Activated CD4-positive, alpha-beta T cell treated with anti-CD3 and anti-CD28 coated beads, Interleukin-2, amount 10 ng/mL, durations not matched to agents 24 days and 14 days (primary cell): ENCODE results near the gene MITD1. TPM values are rescaled to one million over a fixed set of nuclear protein-coding genes. Genes with fewer than 3 reads are reported as not detected.

Experiments
- DNase-seq: peaks from one replicate; pipeline ENCODE4 v3.0.0; 2022
- H3K27ac Mint-ChIP-seq: one replicate; pipeline ENCODE4 v1.8.0; 2022; ENCODE audit warnings: mild to moderate bottlenecking, mixed read lengths
- H3K27me3 Mint-ChIP-seq: one replicate; pipeline ENCODE4 v1.8.0; 2022; ENCODE audit warnings: mixed read lengths
- H3K36me3 Mint-ChIP-seq: one replicate; pipeline ENCODE4 v1.8.0; 2022; ENCODE audit warnings: low read depth, mild to moderate bottlenecking, mixed read lengths
- H3K4me1 Mint-ChIP-seq: one replicate; pipeline ENCODE4 v1.8.0; 2021; ENCODE audit warnings: mixed read lengths
- H3K4me3 Mint-ChIP-seq: one replicate; pipeline ENCODE4 v1.8.0; 2022; ENCODE audit warnings: mild to moderate bottlenecking, moderate library complexity, mixed read lengths
- H3K9me3 Mint-ChIP-seq: one replicate; pipeline ENCODE4 v1.8.0; 2021; ENCODE audit warnings: mixed read lengths
- intact Hi-C: fragments of 100-400 bp; cut with micrococcal nuclease; formaldehyde crosslinking; loops from one replicate; pipeline ENCODE4 v1.15.1; 2023
- total RNA-seq: library from RNA; stranded (reverse); gene quantifications from 2 replicates; pipeline ENCODE4 v1.2.3, GENCODE V29; 2022

Gene MITD1
- total RNA-seq, 1 donor from 2014 or later = 49.9 TPM

DNA sequence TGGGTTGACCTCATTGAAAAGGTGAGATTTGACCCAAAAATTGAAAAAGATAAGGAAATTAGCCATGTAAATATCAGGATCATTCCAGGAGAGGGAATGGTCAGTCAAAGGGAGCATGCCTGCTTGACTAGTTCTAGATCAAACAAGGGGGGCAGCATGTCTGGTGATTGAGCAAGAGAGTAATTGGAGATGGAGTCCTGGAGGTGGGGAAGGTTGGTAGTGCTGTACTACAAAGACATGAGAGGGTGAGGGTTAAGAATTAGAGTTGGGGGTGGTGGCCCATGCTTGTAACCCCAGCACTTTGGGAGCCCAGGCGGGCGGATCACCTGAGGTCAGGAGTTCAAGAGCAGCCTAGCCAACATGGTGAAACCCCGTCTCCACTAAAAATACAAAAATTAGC is 2.2 kb upstream of the MITD1 start:
- Mint-ChIP-seq H3K4me3 (peak overlapping the region; percentile 6), H3K4me1 (peaks cover 37% of the 10 kb centered on the region), H3K36me3 (peaks cover 15% of the 10 kb centered on the region), H3K27me3 (no peaks in the 10 kb centered on the region), H3K9me3 (no peaks in the 10 kb centered on the region), H3K27ac (no peak overlapping the region)
- DNase-seq = no peak
- intact Hi-C loops = loop anchor here (5.0 to 10.0 kb wide), 4 partner anchors 116 to 1822 kb away; partner anchors contain the start of genes COA5, COX5B, RPL31 and UNC50

DNA sequence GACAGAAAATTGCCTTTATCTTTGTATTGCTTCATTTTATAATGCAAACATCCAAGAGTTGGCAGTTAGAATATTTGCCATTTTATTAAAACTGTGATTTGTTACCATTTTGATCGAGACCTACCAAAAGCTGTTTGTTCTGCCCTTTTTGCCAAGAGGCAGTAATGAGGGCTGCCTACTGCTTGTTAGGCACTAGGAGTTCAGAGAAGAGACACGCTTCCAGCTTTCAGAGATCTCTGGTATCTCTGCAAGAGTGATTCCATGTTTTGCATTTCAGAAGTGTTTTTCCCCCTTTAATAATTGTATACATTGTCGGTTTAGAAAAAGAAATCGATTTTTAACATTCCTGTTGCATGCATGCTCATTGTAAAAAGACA is 754 bp upstream of the MITD1 start:
- H3K4me1 Mint-ChIP-seq = peaks cover 43% of the 10 kb centered on the region
- no peak for DNase-seq
- no peaks in the 10 kb centered on the region for H3K27me3 Mint-ChIP-seq
- intact Hi-C loops = loop anchor here (1.0 to 10.0 kb wide), 8 partner anchors 27 to 1823 kb away; partner anchors contain the start of genes C2orf15, COA5, COX5B and LIPT1
- H3K36me3 Mint-ChIP-seq = peaks cover 20% of the 10 kb centered on the region
- no peaks in the 10 kb centered on the region for H3K9me3 Mint-ChIP-seq
- H3K4me3 Mint-ChIP-seq = peak overlapping the region; percentile 100
- peak overlapping the region; percentile 97 for H3K27ac Mint-ChIP-seq

DNA sequence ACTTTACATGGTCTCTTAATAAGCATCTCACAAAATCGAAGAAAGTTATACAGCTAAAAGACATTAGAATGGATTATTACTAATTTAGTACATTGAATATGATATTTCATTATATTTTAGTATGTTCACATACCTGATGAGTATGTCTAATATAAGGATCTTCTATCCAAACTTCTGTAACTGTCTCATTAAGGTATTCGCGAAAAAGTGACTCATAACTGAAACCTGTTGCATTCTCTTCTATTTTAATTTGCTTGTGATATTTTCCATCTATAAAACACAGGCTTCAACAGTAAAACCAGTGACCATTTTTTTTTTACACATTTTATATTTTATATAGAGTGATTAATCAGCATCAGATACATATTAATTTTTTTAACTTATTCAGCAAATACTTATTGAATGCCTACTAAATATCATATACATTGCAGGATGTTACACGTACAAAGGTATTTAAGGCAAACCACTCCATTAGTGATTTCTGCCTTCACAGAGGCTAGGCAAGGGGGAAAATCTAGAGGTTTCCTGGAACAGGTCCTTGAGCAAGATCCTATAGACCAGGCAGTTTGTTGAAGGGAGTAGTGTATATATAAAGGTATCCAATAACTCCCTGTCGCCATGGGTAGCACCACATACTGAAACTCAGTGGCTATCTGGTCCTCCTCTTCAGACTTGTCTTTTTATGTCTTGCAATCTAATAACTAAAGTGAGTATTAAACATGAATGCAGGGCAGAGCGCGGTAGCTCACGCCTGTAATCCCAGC is 9.3 kb downstream of the MITD1 start:
- Mint-ChIP-seq H3K9me3 (no peaks in the 10 kb centered on the region), H3K27ac (no peak overlapping the region), H3K36me3 (peaks cover 58% of the 10 kb centered on the region), H3K27me3 (no peaks in the 10 kb centered on the region), H3K4me3 (no peak overlapping the region), H3K4me1 (peaks cover 21% of the 10 kb centered on the region)
- no peak for DNase-seq
- intact Hi-C loops = loop anchor here (10.0 kb wide), 1 partner anchor 337 kb away; no protein-coding TSS in a partner anchor

DNA sequence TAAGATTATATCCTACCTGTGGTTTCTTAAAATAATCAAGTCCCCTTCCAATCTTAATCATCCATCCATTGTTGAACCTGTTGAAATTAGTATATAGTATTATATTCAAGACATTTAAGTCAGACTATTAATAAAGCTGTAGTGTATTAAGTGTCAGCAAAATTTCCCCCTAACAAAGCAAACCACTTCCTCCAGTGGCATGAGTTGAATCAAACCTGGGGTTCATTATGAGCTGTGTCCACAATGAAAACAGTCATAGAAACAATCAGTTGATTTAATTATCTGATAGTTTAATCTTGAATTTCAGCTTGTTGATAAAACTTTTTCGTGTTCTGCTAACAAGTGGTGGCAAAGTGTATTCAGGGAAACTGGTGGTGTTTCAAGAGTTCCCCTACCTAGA is 11.3 kb downstream of the MITD1 start:
- Mint-ChIP-seq H3K9me3 (no peaks in the 10 kb centered on the region), H3K36me3 (peaks cover 63% of the 10 kb centered on the region), H3K27me3 (no peaks in the 10 kb centered on the region), H3K27ac (no peak overlapping the region), H3K4me3 (no peak overlapping the region), H3K4me1 (peaks cover 16% of the 10 kb centered on the region)
- intact Hi-C loops = no loop called here
- DNase-seq = no peak

- Mint-ChIP-seq H3K27ac (no peak overlapping the region), H3K4me3 (no peak overlapping the region), H3K36me3 (peaks cover 53% of the 10 kb centered on the region), H3K4me1 (peaks cover 14% of the 10 kb centered on the region), H3K9me3 (no peaks in the 10 kb centered on the region), H3K27me3 (no peaks in the 10 kb centered on the region)
- DNase-seq = no peak
- intact Hi-C loops = no loop called here
These were observed 14.6 kb downstream of the MITD1 start for GRCh38 chr2:99166218-99166617.

- Mint-ChIP-seq H3K36me3 (peaks cover 22% of the 10 kb centered on the region), H3K27ac (no peak overlapping the region), H3K9me3 (no peaks in the 10 kb centered on the region), H3K4me1 (peaks cover 26% of the 10 kb centered on the region), H3K27me3 (no peaks in the 10 kb centered on the region), H3K4me3 (no peak overlapping the region)
- intact Hi-C loops = loop anchor here (10.0 kb wide), 2 partner anchors 495 to 715 kb away; partner anchors contain the start of gene INPP4A
- no peak for DNase-seq
These were observed 21.3 kb downstream of the MITD1 start for GRCh38 chr2:99159594-99159993.

DNA sequence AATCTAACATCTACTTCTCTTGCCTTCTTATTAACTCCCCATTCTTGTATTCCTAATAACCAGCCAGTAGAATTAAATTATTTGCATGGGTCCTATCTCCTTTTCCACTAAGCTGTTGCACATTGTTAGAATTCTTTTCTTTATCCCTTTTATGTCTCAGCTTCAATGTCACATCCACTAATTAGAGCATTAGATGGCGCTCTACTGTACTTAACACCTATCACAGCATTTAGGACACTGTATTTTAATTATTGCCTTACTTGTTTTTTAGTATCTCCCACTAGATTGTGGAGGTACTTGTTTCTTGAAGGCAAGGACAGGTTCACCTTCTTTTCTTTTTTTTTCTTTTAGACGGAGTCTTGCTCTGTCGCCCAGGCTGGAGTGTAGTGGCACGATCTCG is 22.3 kb downstream of the MITD1 start:
- Mint-ChIP-seq H3K27ac (no peak overlapping the region), H3K9me3 (no peaks in the 10 kb centered on the region), H3K36me3 (peaks cover 21% of the 10 kb centered on the region), H3K4me1 (peaks cover 31% of the 10 kb centered on the region), H3K27me3 (no peaks in the 10 kb centered on the region), H3K4me3 (no peak overlapping the region)
- intact Hi-C loops = loop anchor here (10.0 kb wide), 2 partner anchors 494 to 714 kb away; partner anchors contain the start of gene INPP4A
- DNase-seq = no peak

- H3K27ac Mint-ChIP-seq = no peak overlapping the region
- DNase-seq = no peak
- H3K36me3 Mint-ChIP-seq = peaks cover 18% of the 10 kb centered on the region
- peaks cover 31% of the 10 kb centered on the region for H3K4me1 Mint-ChIP-seq
- no peak overlapping the region for H3K4me3 Mint-ChIP-seq
- intact Hi-C loops = loop anchor here (10.0 kb wide), 2 partner anchors 492 to 712 kb away; partner anchors contain the start of gene INPP4A
- no peaks in the 10 kb centered on the region for H3K9me3 Mint-ChIP-seq
- no peaks in the 10 kb centered on the region for H3K27me3 Mint-ChIP-seq
These were observed 24.0 kb downstream of the MITD1 start for GRCh38 chr2:99156891-99157290.

- H3K27me3 Mint-ChIP-seq = no peaks in the 10 kb centered on the region
- no peaks in the 10 kb centered on the region for H3K9me3 Mint-ChIP-seq
- intact Hi-C loops = loop anchor here (1.0 to 10.0 kb wide), 5 partner anchors 14 to 710 kb away; partner anchors contain the start of genes C2orf15, INPP4A, MITD1 and MRPL30
- H3K27ac Mint-ChIP-seq = peak within 1 kb of the TSS; percentile 83
- DNase-seq = peak; percentile 98
- no peak within 1 kb of the TSS for H3K4me3 Mint-ChIP-seq
- peaks cover 19% of the 10 kb centered on the region for H3K36me3 Mint-ChIP-seq
- peaks cover 35% of the 10 kb centered on the region for H3K4me1 Mint-ChIP-seq
These were observed 26.0 kb downstream of the MITD1 start, which contains the start of the genes LIPT1 and TSGA10 for GRCh38 chr2:99154643-99155536. LIPT1 (plus strand) TSS chr2:99154967; CDS start chr2:99161958, 6,991 bp downstream. TSGA10 (minus strand) TSS chr2:99154942; CDS start chr2:99109439, 45,503 bp downstream.

DNA sequence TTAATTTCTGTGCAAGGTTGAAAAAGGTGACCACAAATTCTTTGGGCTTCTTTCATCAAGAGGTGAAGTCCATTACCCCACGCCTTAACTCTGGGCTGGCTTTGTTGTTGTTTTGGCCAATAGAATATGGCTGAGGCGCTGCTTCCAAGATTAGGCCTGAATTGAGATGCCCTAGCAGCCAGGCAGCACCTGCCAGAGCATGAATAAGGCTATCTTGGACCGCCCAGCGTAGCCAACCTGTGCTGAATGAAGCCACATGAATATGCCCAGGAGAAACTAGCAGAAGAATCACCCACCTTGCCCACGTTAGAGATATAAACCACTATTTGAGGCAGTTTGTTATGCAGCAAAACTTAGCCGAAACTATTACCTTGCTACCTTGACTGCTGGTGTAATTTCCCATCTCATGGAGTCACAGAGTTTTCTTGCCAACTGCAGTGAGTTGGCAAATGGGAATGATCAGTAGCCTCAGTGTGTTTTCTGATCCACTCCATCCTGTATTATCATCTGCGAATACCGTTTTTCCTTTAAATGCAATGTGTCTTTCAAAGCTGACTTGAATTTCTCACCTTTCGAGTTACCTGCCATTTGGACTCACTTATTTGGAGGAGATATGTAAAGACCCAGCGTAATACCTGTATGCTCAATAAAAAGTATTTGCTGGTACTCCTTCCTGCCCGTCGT is 26.8 kb downstream of the MITD1 start:
- H3K4me3 Mint-ChIP-seq = no peak overlapping the region
- H3K27ac Mint-ChIP-seq = peak overlapping the region; percentile 83
- peaks cover 35% of the 10 kb centered on the region for H3K4me1 Mint-ChIP-seq
- H3K27me3 Mint-ChIP-seq = no peaks in the 10 kb centered on the region
- peak; percentile 65 for DNase-seq
- H3K36me3 Mint-ChIP-seq = peaks cover 16% of the 10 kb centered on the region
- intact Hi-C loops = loop anchor here (1.0 to 10.0 kb wide), 4 partner anchors 13 to 709 kb away; partner anchors contain the start of genes C2orf15, INPP4A, MITD1 and MRPL30
- H3K9me3 Mint-ChIP-seq = no peaks in the 10 kb centered on the region

DNA sequence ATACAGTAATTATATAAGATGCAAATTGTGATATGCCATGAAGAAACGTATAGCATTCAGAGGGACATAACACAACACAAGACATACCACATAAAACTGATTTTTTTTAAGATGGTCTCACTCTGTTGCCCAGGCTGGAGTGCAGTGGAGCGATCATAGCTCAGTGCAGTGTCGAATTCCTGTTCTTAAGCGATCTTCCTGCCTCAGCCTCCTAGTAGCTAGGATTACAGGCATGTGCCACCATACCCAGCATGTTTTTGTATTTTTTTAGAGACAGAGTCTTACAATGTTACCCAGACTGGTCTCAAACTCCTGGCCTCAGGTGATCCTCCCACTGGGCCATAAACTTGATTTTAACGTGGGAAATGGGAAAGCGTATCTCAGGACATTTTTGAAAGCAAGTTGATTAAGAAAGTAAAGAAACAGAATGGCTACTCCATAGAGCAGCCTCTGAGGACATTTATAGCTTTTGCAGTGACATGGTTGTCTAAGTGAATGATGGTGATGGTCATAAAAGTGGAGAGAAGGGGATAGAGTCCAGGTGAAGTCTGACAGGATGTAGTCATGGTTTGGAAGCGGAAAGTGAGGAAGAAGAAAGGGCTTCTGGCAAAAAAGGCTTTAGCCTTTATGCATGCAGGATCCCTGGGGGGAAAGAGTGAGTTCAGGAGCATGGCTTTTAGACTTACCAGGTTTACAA is 28.5 kb downstream of the MITD1 start:
- Mint-ChIP-seq H3K4me3 (no peak overlapping the region), H3K4me1 (peaks cover 31% of the 10 kb centered on the region), H3K27me3 (no peaks in the 10 kb centered on the region), H3K9me3 (no peaks in the 10 kb centered on the region), H3K36me3 (peaks cover 10% of the 10 kb centered on the region), H3K27ac (no peak overlapping the region)
- intact Hi-C loops = loop anchor here (10.0 kb wide), 2 partner anchors 488 to 708 kb away; partner anchors contain the start of gene INPP4A
- DNase-seq = no peak

DNA sequence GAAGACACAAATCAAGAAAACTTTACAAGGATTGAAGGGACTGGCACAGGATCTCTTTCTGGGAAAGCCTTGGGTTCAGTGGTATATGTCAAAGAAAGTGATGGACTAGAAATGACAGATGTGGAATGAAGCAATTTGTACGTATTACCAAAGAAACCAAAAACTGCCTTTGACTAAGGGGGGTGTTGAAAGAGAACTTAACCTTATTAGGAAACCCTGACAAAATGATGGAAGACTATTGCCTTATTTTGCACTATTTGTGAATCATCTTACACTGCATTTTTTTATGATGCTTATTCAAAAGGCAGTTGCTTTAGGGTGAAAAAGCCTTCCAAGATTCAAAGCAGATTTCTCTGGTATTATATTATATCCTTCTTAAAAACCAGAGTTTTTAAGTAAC is 30.2 kb downstream of the MITD1 start:
- intact Hi-C loops = loop anchor here (10.0 kb wide), 2 partner anchors 486 to 706 kb away; partner anchors contain the start of gene INPP4A
- peaks cover 6% of the 10 kb centered on the region for H3K36me3 Mint-ChIP-seq
- no peaks in the 10 kb centered on the region for H3K27me3 Mint-ChIP-seq
- no peak overlapping the region for H3K4me3 Mint-ChIP-seq
- no peak for DNase-seq
- no peaks in the 10 kb centered on the region for H3K9me3 Mint-ChIP-seq
- H3K27ac Mint-ChIP-seq = no peak overlapping the region
- H3K4me1 Mint-ChIP-seq = peaks cover 21% of the 10 kb centered on the region
